H1 (cell line): ENCODE measurements around the gene TCP11. TPM values are rescaled to one million over a fixed set of nuclear protein-coding genes. Genes with fewer than 3 reads are reported as not detected.

Experiments
- CTCF ChIA-PET: fragments of 300-600 bp; sonication (Branson Sonifier 250); formaldehyde crosslinking; loops from one replicate; lab custom pipeline; 2021; ENCODE audit not compliant: partially characterized antibody; lab: Charles Lee
- POLR2A ChIA-PET: fragments of 300-600 bp; sonication (Branson Sonifier 250); formaldehyde crosslinking; loops from one replicate; lab custom pipeline; 2021; ENCODE audit warnings: inconsistent platforms; ENCODE audit not compliant: partially characterized antibody; lab: Charles Lee
- DNase-seq, 2 experiments: peaks; one replicate each; pipeline versions ENCODE4 v3.0.0 to v3.0.0-alpha.2; 2010 to 2022; ENCODE audit warnings: low spot score in 2 of 2, low read depth in 1 of 2, mixed read lengths in 1 of 2
- FAIRE-seq: peaks from 2 replicates; lab custom pipeline; 2011; peaks lifted over from hg19 to GRCh38; lab: Jason Lieb, UNC
- H2AFZ ChIP-seq: 2 replicates; pipeline ENCODE4 v1.8.1; 2012; ENCODE audit warnings: low read length, inconsistent platforms
- H2AK5ac ChIP-seq: 2 replicates; pipeline ENCODE4 v1.6.1; 2013; ENCODE audit warnings: low read depth, low read length
- H2BK120ac ChIP-seq: replicated peaks from 2 replicates; pipeline ENCODE3; 2013; ENCODE audit warnings: low read depth, low read length, inconsistent platforms
- H2BK12ac ChIP-seq: 2 replicates; pipeline ENCODE4 v1.6.1; 2013; ENCODE audit warnings: low read depth, low read length
- H2BK15ac ChIP-seq: 2 replicates; pipeline ENCODE4 v1.6.1; 2013; ENCODE audit warnings: low read length
- H2BK20ac ChIP-seq: 2 replicates; pipeline ENCODE4 v1.6.1; 2013; ENCODE audit warnings: low read length
- H2BK5ac ChIP-seq: 2 replicates; pipeline ENCODE4 v1.6.1; 2013; ENCODE audit warnings: low read depth, low read length
- H3K14ac ChIP-seq: 2 replicates; pipeline ENCODE4 v1.6.1; 2013; ENCODE audit warnings: inconsistent platforms; ENCODE audit not compliant: insufficient read length
- H3K18ac ChIP-seq: 2 replicates; pipeline ENCODE4 v1.6.1; 2013; ENCODE audit warnings: low read length; ENCODE audit errors: extremely low read depth
- H3K23ac ChIP-seq: 2 replicates; pipeline ENCODE4 v1.6.1; 2013; ENCODE audit warnings: inconsistent platforms; ENCODE audit not compliant: insufficient read length
- H3K23me2 ChIP-seq: 2 replicates; pipeline ENCODE4 v1.6.1; 2013; ENCODE audit warnings: low read depth, low read length
- H3K27ac ChIP-seq: 2 replicates; pipeline ENCODE4 v1.6.1; 2011; ENCODE audit warnings: low read depth, low read length, inconsistent platforms
- H3K27me3 ChIP-seq, 4 experiments: replicated peaks in 1 of 4; 1 replicate in 1 of 4; 2 replicates in 3 of 4; pipeline versions ENCODE4 v1.6.1 to v1.8.1; 2011 to 2013; ENCODE audit warnings: low read length in 3 of 4, mild to moderate bottlenecking in 3 of 4, inconsistent platforms in 2 of 4, mixed read lengths in 2 of 4, moderate library complexity in 1 of 4; ENCODE audit not compliant: control insufficient read depth in 3 of 4, insufficient read depth in 3 of 4; ENCODE audit errors: extremely low read depth in 1 of 4
- H3K36me3 ChIP-seq, 4 experiments: 2 replicates each; pipeline versions ENCODE4 v1.6.1 to v1.8.1; 2011 to 2013; ENCODE audit warnings: mild to moderate bottlenecking in 4 of 4, low read length in 3 of 4, moderate library complexity in 2 of 4, control low read depth in 1 of 4, inconsistent platforms in 1 of 4; ENCODE audit not compliant: insufficient read depth in 4 of 4, control insufficient read depth in 2 of 4
- H3K4ac ChIP-seq: replicated peaks from 2 replicates; pipeline ENCODE3; 2013; ENCODE audit warnings: low read length, low read depth, mixed read lengths, inconsistent platforms; ENCODE audit not compliant: insufficient read length
- H3K4me1 ChIP-seq, 4 experiments: replicated peaks in 1 of 4; 1 replicate in 1 of 4; 2 replicates in 3 of 4; pipeline versions ENCODE4 v1.6.1 to v1.8.1; 2011 to 2013; ENCODE audit warnings: low read length in 3 of 4, inconsistent platforms in 2 of 4, mixed read lengths in 1 of 4; ENCODE audit not compliant: insufficient read depth in 4 of 4, control insufficient read depth in 3 of 4
- H3K4me2 ChIP-seq, 2 experiments: 2 replicates each; pipeline versions ENCODE4 v1.6.1 to v1.8.1; 2011 to 2013; ENCODE audit warnings: low read depth in 2 of 2, low read length in 2 of 2, control low read depth in 1 of 2, inconsistent platforms in 1 of 2, mild to moderate bottlenecking in 1 of 2; ENCODE audit not compliant: insufficient read depth in 1 of 2
- H3K4me3 ChIP-seq, 4 experiments: fragments of 200-600, 300-600 bp in 1 of 4; sonication (generic), shearing (Covaris generic), sonication (Bioruptor Twin) in 1 of 4; 2 replicates each; pipeline versions ENCODE4 v1.5.1 to v1.8.1; 2011 to 2016; ENCODE audit warnings: low read length in 4 of 4, low read depth in 3 of 4, control low read depth in 2 of 4, inconsistent platforms in 2 of 4, mild to moderate bottlenecking in 2 of 4, mixed read lengths in 1 of 4, moderate library complexity in 1 of 4; ENCODE audit not compliant: insufficient read depth in 2 of 4; ENCODE audit errors: extremely low read depth in 1 of 4
- H3K56ac ChIP-seq: replicated peaks from 2 replicates; pipeline ENCODE3; 2013; ENCODE audit warnings: low read depth, mild to moderate bottlenecking, mixed read lengths, low read length, inconsistent platforms; ENCODE audit not compliant: insufficient read length
- H3K79me1 ChIP-seq: 2 replicates; pipeline ENCODE4 v1.6.1; 2013; ENCODE audit warnings: low read depth, low read length, control low read depth
- H3K79me2 ChIP-seq, 2 experiments: 2 replicates each; pipeline versions ENCODE4 v1.6.1 to v1.8.1; 2012 to 2013; ENCODE audit warnings: low read length in 2 of 2, mild to moderate bottlenecking in 2 of 2, inconsistent platforms in 1 of 2; ENCODE audit not compliant: insufficient read depth in 2 of 2, control insufficient read depth in 1 of 2
- H3K9ac ChIP-seq, 4 experiments: replicated peaks in 1 of 4; 1 replicate in 1 of 4; 2 replicates in 3 of 4; pipeline versions ENCODE4 v1.6.1 to v1.8.1; 2011 to 2013; ENCODE audit warnings: low read depth in 3 of 4, low read length in 3 of 4, control low read depth in 2 of 4, mild to moderate bottlenecking in 2 of 4, moderate library complexity in 2 of 4, inconsistent platforms in 1 of 4; ENCODE audit errors: extremely low read depth in 1 of 4
- H3K9me3 ChIP-seq, 2 experiments: 2 replicates each; pipeline versions ENCODE4 v1.6.1 to v1.8.1; 2012 to 2013; ENCODE audit warnings: mild to moderate bottlenecking in 2 of 2, moderate library complexity in 2 of 2, control low read depth in 1 of 2, inconsistent platforms in 1 of 2, low read depth in 1 of 2, low read length in 1 of 2, mixed read lengths in 1 of 2; ENCODE audit not compliant: insufficient read depth in 2 of 2
- H4K20me1 ChIP-seq, 2 experiments: replicated peaks in 1 of 2; 2 replicates each; pipeline versions ENCODE3 to v1.8.1; 2011 to 2013; ENCODE audit warnings: inconsistent platforms in 2 of 2, low read length in 2 of 2, mild to moderate bottlenecking in 1 of 2; ENCODE audit not compliant: insufficient read depth in 2 of 2, control insufficient read depth in 1 of 2
- H4K5ac ChIP-seq: 2 replicates; pipeline ENCODE4 v1.6.1; 2013; ENCODE audit warnings: low read length, low read depth, mixed read lengths, inconsistent platforms; ENCODE audit not compliant: insufficient read length
- H4K8ac ChIP-seq: 2 replicates; pipeline ENCODE4 v1.8.0; 2013; ENCODE audit warnings: mild to moderate bottlenecking, moderate library complexity, low read length, inconsistent platforms; ENCODE audit not compliant: insufficient read depth; ENCODE audit errors: extremely low read depth
- H4K91ac ChIP-seq: replicated peaks from 2 replicates; pipeline ENCODE3; 2013; ENCODE audit warnings: low read length, mixed read lengths, inconsistent platforms; ENCODE audit not compliant: insufficient read length
- BRCA1 ChIP-seq: IDR thresholded peaks from 2 replicates; pipeline ENCODE4 v1.6.1; 2012; ENCODE audit warnings: low read depth, low read length, improper control_type of control experiment
- CBX8 ChIP-seq: fragments of 300-800, 300-1000 bp; sonication (generic); IDR thresholded peaks from 2 replicates; pipeline ENCODE4 v1.7.1; 2016; ENCODE audit warnings: low read depth, low read length, borderline replicate concordance
- CEBPB ChIP-seq: IDR thresholded peaks from 2 replicates; pipeline ENCODE4 v1.6.1; 2012; ENCODE audit warnings: low read depth, low read length
- PHF8 ChIP-seq: fragments of 200-600 bp; sonication (generic); conservative IDR thresholded peaks from 2 replicates; pipeline ENCODE4 v1.7.1; 2012; ENCODE audit warnings: low read depth, mild to moderate bottlenecking, inconsistent platforms, low read length, moderate library complexity
- RFX5 ChIP-seq: IDR thresholded peaks from 2 replicates; pipeline ENCODE4 v1.6.1; 2011; ENCODE audit warnings: low read depth, low read length, improper control_type of control experiment, borderline replicate concordance
- RNF2 ChIP-seq: fragments of 200-900, 300-1000 bp; sonication (generic); IDR thresholded peaks from 2 replicates; pipeline ENCODE4 v1.7.1; 2016; ENCODE audit warnings: borderline replicate concordance, low read depth, mild to moderate bottlenecking, antibody characterized with exemption, low read length; ENCODE audit not compliant: poor library complexity, severe bottlenecking; ENCODE audit errors: missing control alignments
- SIRT6 ChIP-seq: IDR thresholded peaks from one replicate; pipeline ENCODE4 v1.7.1; 2012; ENCODE audit warnings: low read length, inconsistent platforms
- SP2 ChIP-seq: IDR thresholded peaks from 2 replicates; pipeline ENCODE4 v1.6.1; 2012; ENCODE audit warnings: mild to moderate bottlenecking, low read length, inconsistent platforms
- SP4 ChIP-seq: IDR thresholded peaks from 2 replicates; pipeline ENCODE4 v1.6.1; 2012; ENCODE audit warnings: low read length, inconsistent platforms
- SUZ12 ChIP-seq: fragments of 200-600 bp; sonication (generic); IDR thresholded peaks from 2 replicates; pipeline ENCODE4 v1.6.1; 2012; ENCODE audit warnings: mild to moderate bottlenecking, inconsistent platforms, low read length, moderate library complexity, mixed read lengths
- TAF1 ChIP-seq: IDR thresholded peaks from 2 replicates; pipeline ENCODE4 v1.6.1; 2011; ENCODE audit warnings: mild to moderate bottlenecking, low read depth, low read length
- TEAD4 ChIP-seq: IDR thresholded peaks from 2 replicates; pipeline ENCODE4 v1.6.1; 2012; ENCODE audit warnings: low read depth, low read length, inconsistent platforms, mixed read lengths
- WGBS, 2 experiments: shearing (Covaris generic) in 1 of 2; methylation state at CpG; one replicate each; pipeline versions ENCODE4 v1.1.6 to v1.1.7; 2013 to 2015; ENCODE audit warnings: low lambda C conversion rate in 2 of 2, mixed read lengths in 2 of 2, inconsistent platforms in 1 of 2, low coverage in 1 of 2, missing lambda C conversion rate in 1 of 2; ENCODE audit not compliant: insufficient replicate concordance in 2 of 2, insufficient coverage in 1 of 2, insufficient read length in 1 of 2; ENCODE audit errors: extremely low coverage in 1 of 2, missing lambda C conversion rate in 1 of 2; 5-methylcytosine and 5-hydroxymethylcytosine counted together
- polyA plus RNA-seq, 7 experiments: library from polyadenylated mRNA; depleted of rRNA in 3 of 7; stranded (reverse) in 5 of 7; unstranded in 2 of 7; fragments of >200 nt in 5 of 7; fragments of 200-250 nt in 2 of 7; gene quantifications; 1 replicate in 5 of 7; 2 replicates in 1 of 7; 4 replicates in 1 of 7; pipeline versions ENCODE4 v1.2.1 to v1.2.3, GENCODE V29; 2011 to 2013; ENCODE audit warnings: missing spikeins in 2 of 7, mixed read lengths in 2 of 7
- total RNA-seq: library from RNA; stranded (reverse); fragmentation: NEBNext Ultra II Directional; extraction: Animal tissue kit (Norgen Biotek cat#: 25700); gene quantifications from 2 replicates; pipeline ENCODE4 v1.2.1, GENCODE V29; 2021
- TF ChIP-seq, protein P1 (sequence below): IDR thresholded peaks from 2 replicates; pipeline ENCODE4 v1.6.1; 2012; ENCODE audit warnings: inconsistent platforms

Gene TCP11
- total and polyA plus RNA-seq, 2 of the 8 experiments (the other 6 are each of a cell fraction or from before 2014, with no cell fraction given) = 0.11 TPM; not detected in 1

DNA sequence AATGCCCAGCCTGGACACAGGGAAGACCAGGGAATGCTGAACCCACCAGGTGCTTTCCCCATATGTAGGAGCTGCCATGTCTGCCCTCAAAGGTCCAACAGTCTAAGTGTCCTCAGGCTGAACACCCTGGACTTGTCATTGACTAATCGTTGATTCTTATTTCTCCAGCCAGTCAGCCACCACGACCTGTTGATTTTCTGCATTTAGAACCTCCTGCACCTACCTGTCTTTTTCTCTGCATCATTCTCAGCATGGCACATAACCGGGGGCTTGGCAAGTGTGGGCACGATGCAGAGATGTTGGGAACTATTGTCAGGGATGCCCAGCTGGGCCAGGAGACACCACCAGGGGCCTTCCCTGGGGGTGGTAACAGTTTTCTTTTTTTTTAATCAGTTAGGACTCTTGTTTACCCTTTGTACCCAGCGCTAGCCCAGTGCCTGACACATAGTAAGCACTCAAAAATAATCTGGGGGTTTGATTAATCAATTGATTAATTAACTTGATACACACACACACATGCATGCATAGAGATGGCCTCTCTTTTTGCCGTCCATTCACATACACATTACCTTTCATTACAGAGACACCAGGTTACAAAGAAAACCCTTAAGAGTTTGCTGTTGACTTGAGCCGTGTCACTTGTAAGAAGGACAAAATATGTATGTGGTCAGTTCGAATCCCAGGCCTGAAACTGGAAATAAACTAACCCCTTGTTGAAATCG, 43.6 kb upstream of the TCP11 start:
- no peak for DNase-seq
- ChIA-PET CTCF (interaction anchor here (0.7 to 2.6 kb wide), 7 partner anchors 11 to 56 kb away, joined by 3 to 20 read pairs (median 4); no protein-coding TSS in a partner anchor), POLR2A (no interaction called here)
- no peak for FAIRE-seq
- H3K9ac ChIP-seq = no peak overlapping the region
- no peaks in the 10 kb centered on the region for H4K20me1 ChIP-seq
- no peak overlapping the region for H3K18ac ChIP-seq
- H3K79me1 ChIP-seq = no peaks in the 10 kb centered on the region
- H3K4ac ChIP-seq = no peak overlapping the region
- no peak overlapping the region for H3K4me3 ChIP-seq
- no peak overlapping the region for H3K56ac ChIP-seq
- no peak overlapping the region for H2AK5ac ChIP-seq
- H3K36me3 ChIP-seq = no peaks in the 10 kb centered on the region
- no peak overlapping the region for H3K4me2 ChIP-seq
- no peak overlapping the region for H4K8ac ChIP-seq
- peaks cover 0 to 14% (median 4%) of the 10 kb centered on the region in 4 experiments; a peak in 4 of 7 replicates for H3K27me3 ChIP-seq
- H3K14ac ChIP-seq = no peak overlapping the region
- no peak overlapping the region for H4K5ac ChIP-seq
- H2AFZ ChIP-seq = no peak overlapping the region
- no peaks in the 10 kb centered on the region for H3K9me3 ChIP-seq
- H3K27ac ChIP-seq = no peak overlapping the region
- H2BK12ac ChIP-seq = no peak overlapping the region
- H3K23ac ChIP-seq = no peak overlapping the region
- H3K4me1 ChIP-seq = peaks cover 0 to 5% (median 4%) of the 10 kb centered on the region in 4 experiments; a peak in 5 of 7 replicates
- no peak overlapping the region for H2BK15ac ChIP-seq
- H2BK120ac ChIP-seq = no peak overlapping the region
- H3K23me2 ChIP-seq = no peaks in the 10 kb centered on the region; the same call in 1 of the 2 replicates
- no peaks in the 10 kb centered on the region for H3K79me2 ChIP-seq
- 73% methylated on average over 9 of the region's 9 CpGs; no CpG with 5 or more reads in 1 of the 2 experiments for WGBS, 2 experiments
- no peak overlapping the region for H4K91ac ChIP-seq
- H2BK20ac ChIP-seq = no peak overlapping the region
- no peak overlapping the region for H2BK5ac ChIP-seq
- no peak for TF ChIP-seq SIRT6
- TF ChIP-seq PHF8 = no peak
- no peak for TF ChIP-seq BRCA1
- TF ChIP-seq SUZ12 = no peak
- TF ChIP-seq SP2 = no peak
- TF ChIP-seq, protein P1, sequence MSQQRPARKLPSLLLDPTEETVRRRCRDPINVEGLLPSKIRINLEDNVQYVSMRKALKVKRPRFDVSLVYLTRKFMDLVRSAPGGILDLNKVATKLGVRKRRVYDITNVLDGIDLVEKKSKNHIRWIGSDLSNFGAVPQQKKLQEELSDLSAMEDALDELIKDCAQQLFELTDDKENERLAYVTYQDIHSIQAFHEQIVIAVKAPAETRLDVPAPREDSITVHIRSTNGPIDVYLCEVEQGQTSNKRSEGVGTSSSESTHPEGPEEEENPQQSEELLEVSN = no peak
- TF ChIP-seq TAF1 = no peak
- no peak for TF ChIP-seq RNF2
- TF ChIP-seq RFX5 = no peak
- TF ChIP-seq CBX8 = no peak
- no peak for TF ChIP-seq TEAD4
- no peak for TF ChIP-seq SP4
- no peak for TF ChIP-seq CEBPB
